Limb (tissue), 2 donors: ENCODE results near the gene CALHM5.

Experiments used
- DNase-seq, 2 donors: peaks; one replicate each; pipeline ENCODE4 v3.0.0-alpha.2; 2016; ENCODE audit errors: extremely low spot score in 2 of 2

Gene CALHM5

DNA sequence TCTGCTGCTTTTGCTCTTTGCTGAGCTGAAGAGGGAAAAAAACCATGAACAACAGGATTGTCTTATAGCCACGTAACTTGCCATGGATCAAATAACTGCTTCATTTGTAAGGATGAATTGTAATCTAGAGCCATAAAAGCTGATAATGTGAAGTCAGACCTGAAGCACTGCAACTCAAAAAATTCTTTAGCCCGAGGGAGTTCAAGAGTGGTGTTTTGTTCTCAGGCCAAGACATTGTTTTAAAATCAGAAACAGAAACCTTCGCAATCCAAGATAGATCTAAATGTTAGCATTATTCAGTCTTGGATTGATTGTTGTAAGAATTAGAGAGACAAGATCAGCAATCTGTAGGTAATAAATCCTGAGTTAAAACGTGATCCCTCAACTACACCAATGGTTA, 34.2 kb downstream of the CALHM5 start, which contains the start of gene TRAPPC3L:
TSS of gene TRAPPC3L (minus strand) at position 34 of the 400 bp plus-strand sequence. CDS start 170 bp downstream, outside the sequence.
- DNase-seq = no peak

DNA sequence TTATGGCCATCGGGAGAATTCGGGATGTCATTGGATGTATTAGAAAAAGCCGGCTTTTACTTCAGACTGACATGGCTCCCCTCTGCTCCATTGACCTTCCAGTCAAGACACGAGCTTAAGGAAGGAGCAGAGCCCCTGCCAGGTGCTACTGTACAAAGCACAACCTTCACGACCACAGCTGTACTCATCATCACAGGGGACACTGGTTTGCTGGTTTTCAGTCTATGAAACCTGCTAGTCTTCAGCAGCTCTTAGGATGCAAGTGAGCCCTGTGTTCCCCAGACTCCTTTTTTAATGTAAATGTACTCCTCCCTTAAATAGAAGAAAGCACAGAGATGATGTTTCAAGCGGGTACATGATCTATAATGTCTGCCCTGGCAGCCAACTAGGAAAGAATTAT, 35.9 kb downstream of the CALHM5 start:
- DNase-seq = no peak

DNA sequence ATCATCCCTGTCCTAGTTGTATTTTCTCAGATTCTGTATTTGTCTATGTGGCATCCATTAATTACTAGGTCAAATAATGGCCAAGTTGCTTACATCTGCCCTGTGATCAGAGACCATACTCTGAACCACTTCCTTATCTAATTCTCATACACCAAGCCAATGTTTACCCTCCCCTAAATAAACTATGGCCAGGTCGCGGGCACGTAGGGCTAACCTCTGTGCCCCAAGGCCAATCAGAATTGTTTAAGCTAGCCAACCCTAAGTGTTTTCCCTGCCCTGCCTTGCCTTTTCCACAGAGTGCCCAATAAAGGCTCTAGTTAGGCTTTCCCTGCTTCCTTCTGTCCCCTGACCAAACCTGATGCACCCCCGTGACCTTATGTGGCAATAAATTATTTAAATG, 39.4 kb downstream of the CALHM5 start:
- no peak for DNase-seq

DNA sequence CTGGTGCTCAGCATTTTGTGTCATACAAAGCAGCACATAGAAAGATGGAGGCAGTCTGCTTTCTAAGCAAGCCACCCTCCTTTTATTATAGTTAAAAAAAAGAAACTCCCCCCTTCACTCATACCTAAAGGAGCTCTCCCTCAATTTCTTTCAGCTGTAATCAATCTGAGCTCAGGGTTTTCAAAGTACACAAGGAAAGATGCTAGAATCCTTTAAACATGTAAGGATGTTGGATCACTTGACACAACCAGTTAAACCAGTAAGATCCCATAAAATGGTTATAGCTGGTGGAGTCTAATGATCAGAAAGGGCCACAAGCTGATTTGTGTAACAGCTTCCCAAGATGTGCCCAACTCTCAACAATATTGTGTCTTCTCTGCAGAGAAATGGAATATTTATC, 42.0 kb downstream of the CALHM5 start, which contains the start of gene CALHM4:
TSS of gene CALHM4 (plus strand) at position 301 of the 400 bp plus-strand sequence. CDS start at position 344, 43 bp downstream.
- no peak for DNase-seq

DNA sequence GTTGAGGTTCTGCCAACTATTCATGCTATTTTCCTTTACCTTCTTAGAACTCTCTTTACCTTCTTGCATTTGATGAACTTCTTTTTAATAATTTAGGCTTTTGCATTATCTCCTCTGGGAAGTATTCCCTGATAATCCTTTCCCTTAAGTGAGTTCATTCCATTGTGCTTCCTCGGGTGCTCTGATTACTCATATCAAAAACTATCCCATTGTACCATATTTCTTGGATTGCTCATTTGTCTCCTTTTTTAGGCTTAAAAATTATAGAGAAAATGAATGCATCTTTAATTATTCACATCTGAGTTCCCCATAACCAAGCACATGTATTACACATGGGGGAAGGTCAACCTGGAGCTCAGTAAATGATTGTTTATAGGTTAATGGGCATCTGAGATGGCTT, 44.6 kb downstream of the CALHM5 start:
- no peak for DNase-seq

DNA sequence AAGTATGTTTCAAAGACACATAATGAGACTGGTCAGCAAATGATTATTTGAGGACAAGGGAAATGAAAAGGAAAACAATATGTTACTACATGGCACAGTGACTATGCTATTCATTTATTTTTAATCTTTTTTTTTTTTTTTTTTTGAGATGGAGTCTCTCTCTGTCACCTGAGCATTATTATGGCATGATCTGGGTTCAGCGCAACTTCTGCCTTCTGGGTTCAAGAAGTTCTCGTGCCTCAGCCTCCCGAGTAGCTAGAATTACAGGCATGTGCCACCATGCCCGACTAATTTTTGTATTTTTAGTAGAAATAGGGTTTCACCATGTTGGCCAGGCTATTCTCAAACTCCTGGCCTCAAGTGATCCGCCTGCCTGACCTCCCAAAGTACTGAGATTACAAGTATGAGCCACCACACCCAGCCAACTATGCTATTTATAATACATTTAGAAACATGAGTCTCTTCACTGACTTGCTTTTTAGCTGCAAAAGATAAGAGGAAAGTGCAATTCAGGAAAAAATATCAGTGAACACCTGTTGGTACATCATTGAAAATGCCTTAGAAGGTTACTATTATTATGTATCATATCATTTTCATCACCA, 45.5 kb downstream of the CALHM5 start:
- DNase-seq = no peak

DNA sequence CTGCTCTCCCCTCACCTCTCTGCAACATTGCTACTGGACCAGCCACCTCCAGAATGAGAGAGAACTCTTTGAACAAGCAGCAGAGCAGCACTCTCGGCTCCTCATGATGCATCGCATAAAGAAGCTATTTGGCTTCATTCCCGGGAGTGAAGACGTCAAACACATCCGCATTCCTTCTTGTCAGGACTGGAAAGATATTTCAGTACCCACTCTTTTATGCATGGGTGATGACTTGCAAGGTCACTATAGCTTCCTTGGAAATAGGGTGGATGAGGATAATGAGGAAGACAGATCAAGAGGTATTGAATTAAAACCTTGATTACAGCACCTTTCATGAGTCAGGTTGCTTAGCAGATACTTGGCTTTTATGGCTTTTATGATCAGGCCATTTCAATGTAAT, 46.5 kb downstream of the CALHM5 start:
- DNase-seq = peak in 1 of 2 donors; percentile 45

DNA sequence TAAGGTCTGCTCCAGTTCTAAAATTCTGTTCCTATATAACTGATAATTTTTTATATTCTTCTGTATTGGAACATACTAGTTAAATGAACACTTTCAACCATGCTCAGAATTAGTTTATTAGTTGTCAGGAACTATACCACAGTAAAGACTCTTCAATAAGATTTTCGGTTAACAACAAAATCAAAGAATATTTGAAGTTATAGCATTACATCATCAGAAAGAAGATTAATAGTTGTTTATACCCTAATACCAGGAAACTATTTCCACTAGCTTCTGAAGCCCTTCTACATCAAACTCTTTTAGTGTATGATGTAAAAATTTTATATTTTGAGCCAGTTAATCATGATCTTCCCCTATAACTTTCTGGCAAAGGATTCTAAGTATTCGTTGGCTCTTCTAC, 48.7 kb downstream of the CALHM5 start:
- DNase-seq = no peak

DNA sequence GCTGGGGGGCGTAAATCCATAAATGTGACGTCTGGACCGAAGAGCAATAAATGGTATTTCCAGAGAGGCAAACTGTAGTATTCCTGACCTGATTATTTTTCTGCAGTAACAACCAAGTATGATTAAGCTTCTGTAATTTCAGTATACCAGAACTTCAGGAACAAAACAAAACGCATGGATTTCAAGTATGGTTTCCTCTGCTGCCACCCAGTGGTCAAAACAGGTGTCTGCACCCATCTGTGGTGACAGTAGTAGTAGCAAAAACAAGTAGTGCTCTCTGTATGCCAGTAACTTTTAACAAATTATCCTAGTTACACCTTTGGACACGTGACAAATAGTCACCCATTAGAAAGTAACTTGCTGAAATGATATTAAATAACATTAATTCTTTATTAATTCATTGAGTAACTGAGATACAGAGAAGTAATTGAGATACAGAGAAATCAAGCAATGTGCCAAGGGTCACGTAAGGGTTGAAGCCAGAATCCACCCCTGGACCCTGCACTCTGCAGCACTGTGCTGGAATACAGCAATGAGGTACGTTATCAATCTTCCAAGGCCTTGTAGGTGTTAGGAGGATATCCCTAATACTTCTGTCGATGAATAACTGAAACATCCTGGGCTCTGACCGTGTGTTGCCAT, 50.1 kb downstream of the CALHM5 start:
- peak; percentile 84 to 86 for DNase-seq

DNA sequence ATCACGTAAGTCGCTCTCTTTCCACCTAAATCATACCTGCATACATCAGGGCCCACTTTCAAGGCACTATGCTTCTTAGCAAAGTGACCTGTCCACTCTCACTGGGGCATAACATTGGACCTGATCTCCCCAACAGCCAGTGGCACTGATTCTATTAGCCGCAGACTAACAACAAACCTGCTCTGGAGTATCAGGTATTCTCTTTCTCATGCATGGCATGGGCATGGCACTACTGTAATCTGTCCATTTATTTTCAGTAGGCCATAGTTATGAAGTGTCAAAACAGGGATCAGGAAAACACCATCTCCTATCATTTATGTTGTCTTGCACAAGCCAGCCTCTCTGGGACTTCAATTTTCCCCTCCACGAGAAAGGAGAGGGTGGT, 50.6 kb downstream of the CALHM5 start:
- DNase-seq = no peak

DNA sequence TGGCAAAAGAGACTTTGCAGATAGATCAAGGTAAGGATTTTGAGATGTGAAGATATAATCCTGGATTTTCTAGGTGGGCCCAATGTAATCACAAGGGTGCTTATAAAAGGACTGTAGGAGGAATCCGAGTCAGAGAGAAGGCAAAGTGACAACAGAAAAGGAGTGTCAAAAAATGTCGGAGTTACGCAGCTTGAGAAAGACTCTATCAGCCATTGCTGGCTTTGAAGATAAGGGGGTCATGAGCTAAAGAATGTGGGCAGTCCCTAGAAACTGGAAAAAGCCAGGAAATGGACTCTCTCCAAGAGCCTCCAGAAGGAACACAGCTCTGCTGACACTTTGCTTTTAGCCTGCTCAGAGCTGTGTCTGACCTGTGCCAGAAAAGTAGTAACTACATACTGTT, 51.2 kb downstream of the CALHM5 start:
- no peak for DNase-seq

DNA sequence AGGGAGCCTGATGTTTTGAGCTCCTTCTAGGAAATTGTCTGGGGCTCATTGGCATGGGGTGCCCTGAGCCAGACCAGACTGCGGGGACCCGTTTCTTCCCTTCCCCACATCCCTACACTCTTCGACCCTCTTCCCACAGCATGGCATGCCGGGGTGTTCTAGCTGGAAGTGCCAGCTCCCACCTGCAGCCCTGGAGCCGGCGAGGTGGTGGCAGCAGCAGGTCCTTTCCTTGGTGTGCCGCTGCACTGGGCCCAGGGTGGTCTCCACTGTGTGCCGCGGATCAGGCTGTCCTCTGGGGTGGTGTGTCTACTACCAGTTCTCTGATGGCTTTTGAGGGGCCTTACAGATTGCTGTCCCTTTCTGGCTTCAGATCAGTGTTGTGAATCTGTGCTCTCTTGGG, 52.4 kb downstream of the CALHM5 start:
- no peak for DNase-seq

DNA sequence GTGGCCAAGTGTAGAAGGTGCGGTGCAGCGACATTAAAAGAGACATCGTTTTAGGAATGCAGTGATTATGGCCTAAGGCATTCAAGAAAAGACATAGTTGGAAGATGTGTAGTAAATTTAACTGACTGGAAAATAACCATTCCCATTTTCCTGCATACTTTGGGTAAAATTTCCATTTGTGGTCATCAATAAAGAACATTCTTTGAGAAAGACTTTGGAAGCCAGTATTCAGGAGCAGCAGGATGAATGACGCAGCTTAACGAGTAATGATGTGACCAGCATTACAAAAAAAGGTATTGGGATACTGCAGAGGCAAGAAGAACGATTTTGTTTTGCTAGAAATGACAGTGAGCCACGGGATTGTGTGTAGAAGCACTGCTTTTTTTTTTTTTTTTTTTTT, 52.9 kb downstream of the CALHM5 start:
- no peak for DNase-seq

DNA sequence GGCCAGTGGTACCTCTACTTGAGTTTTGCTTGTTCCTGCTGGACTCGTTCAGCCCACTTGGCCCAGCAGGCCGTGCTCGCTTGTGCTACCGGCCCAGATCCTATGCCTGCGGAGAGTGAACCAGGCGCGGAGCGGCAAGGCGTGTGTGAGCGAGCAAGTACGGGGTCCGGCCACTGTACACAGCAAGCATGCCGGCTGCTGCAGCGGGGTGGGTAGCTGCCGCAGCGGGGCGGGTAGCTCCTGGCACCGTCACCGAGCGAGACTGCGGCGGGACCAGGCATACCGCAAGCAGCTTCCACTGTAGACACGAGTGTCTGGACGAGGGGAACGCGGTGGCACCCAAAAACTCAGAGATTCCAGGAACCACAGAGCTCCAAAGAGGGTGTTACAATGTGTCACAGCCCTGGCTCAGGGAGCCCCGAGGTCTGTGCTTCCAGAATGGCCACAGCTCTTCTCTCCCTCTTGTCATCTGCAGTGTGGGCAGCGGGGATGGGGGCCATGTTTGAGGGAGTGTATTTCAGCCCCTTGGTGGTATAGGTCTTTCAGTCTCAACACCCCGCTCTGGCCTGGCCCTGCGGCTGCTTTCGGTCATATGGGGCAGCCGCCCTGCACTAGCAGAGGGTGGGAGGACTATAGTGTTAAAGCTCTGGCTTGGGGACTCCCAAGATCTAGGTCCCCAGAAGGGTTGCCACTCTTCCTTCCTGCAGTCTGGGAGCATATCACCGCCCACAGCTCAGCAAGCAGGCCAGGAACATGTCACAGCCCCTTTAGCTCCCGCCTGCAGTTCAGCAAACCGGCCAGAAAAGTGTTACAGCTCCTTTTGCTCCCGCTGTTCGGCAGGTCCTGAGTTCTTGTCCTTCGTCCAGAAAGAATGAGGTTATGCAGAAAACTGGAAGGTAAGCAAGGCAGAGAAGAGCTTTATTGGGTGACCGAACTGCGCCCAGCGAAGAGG, 53.8 kb downstream of the CALHM5 start:
- peak; percentile 8 to 58 for DNase-seq

DNA sequence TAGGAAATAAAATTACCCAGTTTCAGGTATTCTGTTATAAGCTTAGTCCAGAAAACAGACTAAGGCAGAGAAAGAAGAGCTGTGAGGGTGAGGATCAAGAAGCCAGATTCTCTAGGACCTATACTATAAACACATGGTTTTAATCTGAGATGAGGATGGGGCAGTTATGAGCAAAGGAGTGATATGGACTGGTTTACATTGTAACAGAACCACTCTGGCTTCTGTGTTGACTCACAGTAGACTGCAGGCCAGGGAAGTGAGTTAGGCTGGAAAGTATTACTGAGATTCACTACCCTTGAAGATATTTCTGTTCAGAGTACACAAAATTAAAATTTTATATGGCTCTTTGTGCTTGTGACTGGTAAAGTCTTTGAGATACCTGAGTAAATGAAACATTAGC, 56.7 kb downstream of the CALHM5 start:
- no peak for DNase-seq

DNA sequence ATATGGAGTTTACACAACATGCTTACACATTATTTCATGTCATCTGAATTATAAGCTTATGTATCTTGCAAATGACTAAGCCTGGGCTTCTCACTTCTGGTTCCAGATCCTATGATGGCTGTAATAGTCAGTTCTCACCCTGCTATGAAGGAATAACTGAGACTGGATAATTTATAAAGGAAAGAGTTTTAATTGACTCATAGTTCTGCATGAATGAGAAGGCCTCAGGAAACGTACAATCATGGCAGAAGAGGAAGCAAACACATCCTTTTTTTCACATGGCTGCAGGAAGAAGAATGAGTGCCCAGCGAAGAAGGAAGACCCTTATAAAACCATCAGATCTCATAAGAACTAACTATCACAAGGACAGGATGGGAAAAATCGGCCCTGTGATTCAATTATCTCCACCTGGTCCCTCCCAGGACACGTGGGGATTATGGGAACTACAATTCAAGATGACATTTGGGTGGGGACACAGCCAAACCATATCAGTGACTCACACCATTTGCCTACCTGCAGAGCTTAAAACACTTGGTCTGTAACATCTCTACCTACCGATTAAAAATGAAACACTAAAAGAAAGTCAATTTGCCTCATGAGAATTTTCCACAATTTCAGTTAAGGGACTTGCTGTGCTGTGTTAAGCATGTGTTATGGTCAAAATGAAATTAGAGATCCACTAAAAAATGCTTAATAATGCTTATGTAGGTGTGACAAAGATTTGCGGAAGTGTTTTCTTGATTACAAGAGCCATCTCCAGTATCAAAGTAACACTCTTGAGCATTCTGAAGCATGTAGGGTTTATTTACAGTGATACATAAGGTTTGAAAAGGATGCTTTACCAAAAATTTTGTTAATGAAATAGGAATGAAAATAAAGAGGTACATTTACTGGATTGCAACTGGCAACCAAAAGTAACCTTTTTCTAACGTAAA, 57.6 kb downstream of the CALHM5 start:
- DNase-seq = no peak

DNA sequence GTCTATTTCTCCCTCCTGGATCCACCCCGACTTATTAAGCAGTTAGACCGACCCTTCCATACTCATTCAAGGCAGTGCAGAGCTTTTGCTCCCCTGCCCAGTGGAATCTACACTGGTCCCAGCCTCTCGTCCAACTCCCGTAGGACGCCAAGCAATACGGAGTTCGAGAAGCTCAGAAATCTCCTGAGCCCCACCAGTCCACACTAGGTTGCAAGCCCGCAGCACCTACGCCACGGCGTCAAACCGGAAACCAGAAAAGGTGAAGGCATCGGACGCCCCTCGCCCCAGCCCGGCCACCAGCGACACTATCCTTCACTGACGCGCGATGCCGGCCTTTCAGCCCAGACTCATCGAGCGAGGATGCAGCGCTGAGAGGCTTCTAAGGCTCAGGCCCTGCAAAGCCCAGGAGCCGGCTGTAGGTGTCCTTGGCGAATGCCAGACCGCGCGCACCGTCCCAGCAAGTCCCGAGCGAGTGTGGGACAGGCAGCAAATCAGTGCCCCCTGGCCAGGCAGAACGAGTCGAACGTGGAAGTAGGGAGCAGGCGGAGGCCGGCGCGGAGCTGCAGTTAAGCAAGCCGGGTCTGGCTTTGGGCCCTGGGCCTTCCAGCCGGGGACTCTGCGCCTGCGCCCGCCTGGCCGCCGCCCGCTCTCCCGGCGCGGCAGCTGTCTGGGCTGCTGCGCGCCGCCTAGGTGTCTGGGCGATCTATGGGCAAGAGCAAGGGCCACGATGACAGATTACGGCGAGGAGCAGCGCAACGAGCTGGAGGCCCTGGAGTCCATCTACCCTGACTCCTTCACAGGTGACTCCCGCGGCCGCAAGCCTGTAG, 59.6 kb downstream of the CALHM5 start, which contains the start of gene RWDD1:
TSS of gene RWDD1 (plus strand) at position 649 of the 827 bp plus-strand sequence. CDS start at position 728, 79 bp downstream.
- peak; percentile 99 for DNase-seq

DNA sequence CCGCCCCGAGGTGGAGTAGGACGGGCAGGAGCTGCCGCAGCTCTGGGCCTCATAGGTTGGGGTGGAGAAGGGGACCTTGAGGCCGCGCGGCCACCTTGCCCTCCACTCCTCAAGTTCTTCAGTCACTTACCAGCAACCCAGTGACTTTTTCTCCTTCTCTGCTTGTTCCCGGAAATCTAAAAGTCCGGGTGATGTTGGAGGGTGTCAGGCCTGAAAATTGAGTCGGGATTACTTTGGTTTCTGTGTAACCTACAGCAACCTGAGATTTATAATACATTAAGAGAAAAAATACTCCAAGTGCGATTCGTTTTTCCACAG, 60.2 kb downstream of the CALHM5 start:
- no peak for DNase-seq

DNA sequence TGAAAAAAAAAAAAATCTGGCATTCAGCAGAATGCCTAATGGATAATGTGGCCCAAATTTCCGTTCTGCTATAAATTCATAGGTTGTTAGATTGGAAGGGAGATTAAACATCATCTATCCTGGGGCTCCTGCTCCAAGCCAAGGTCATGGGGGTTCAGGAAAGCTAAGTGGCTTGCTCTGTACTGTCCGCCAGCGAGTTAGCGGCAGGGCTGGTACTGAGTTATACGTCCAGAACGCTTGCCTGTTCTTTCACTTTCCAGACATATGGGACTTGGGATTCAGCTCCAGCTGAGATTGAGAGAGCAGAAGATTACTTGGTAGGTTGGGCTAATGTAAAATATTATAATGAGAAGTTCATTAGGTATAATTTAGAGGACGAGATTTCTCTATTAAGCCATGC, 60.7 kb downstream of the CALHM5 start:
- DNase-seq = peak; percentile 20 to 35
